Adrenal gland (tissue), 12 donors: ENCODE results near the gene YPEL2. TPM values are rescaled to one million over a fixed set of nuclear protein-coding genes. Genes with fewer than 3 reads are reported as not detected.
A peak's percentile ranks its signal among the peaks of the same experiment; 100 is the strongest.

ENCODE experiments used
- DNase-seq, 7 donors: peaks; one replicate each; pipeline ENCODE4 v3.0.0-alpha.2; 2019 to 2020
- H3K27ac ChIP-seq, 5 donors: fragments of 200-600 bp; sonication (generic) in 4 of 5; 1 replicate in 3 of 5; 2 replicates in 2 of 5; pipeline versions ENCODE4 v1.5.1 to v1.8.0; 2016 to 2020; ENCODE audit warnings: mild to moderate bottlenecking in 1 of 5
- H3K27me3 ChIP-seq: fragments of 200-600 bp; 2 replicates; pipeline ENCODE4 v1.8.0; 2021
- H3K36me3 ChIP-seq, 2 donors: fragments of 200-600 bp; replicated peaks in 1 of 2; 1 replicate in 1 of 2; 2 replicates in 1 of 2; pipeline versions ENCODE4 v1.5.1 to v1.8.0; 2018 to 2022
- H3K4me1 ChIP-seq, 2 donors: fragments of 200-600 bp; replicated peaks in 1 of 2; 1 replicate in 1 of 2; 2 replicates in 1 of 2; pipeline versions ENCODE4 v1.5.1 to v1.8.0; 2018 to 2021
- H3K4me3 ChIP-seq, 4 donors: fragments of 200-600 bp; sonication (generic) in 3 of 4; one replicate each; pipeline ENCODE4 v1.5.1; 2016 to 2018
- H3K9me3 ChIP-seq, 3 donors: fragments of 200-600 bp; sonication (generic) in 1 of 3; replicated peaks in 1 of 3; 1 replicate in 2 of 3; 2 replicates in 1 of 3; pipeline versions ENCODE4 v1.5.1 to v1.8.0; 2016 to 2021
- POLR2A ChIP-seq, 2 donors: fragments of 450-650 bp; IDR thresholded peaks; one replicate each; pipeline ENCODE4 v1.6.1; 2017; ENCODE audit warnings: antibody characterized with exemption in 2 of 2, mild to moderate bottlenecking in 2 of 2, moderate library complexity in 1 of 2
- WGBS, 4 donors: extraction: QIAGEN DNeasy Blood & Tissue Kit in 2 of 4; methylation state at CpG; one replicate each; pipeline versions ENCODE4 v1.1.5 to v1.1.7; 2013 to 2017; 5-methylcytosine and 5-hydroxymethylcytosine counted together
- intact Hi-C, 2 donors: fragments of 100-400 bp; cut with DNase I; formaldehyde crosslinking; loops; one replicate each; pipeline versions ENCODE4 v1.14.1 to v1.15.0; 2022 to 2023
- polyA plus RNA-seq, 3 donors: library from polyadenylated mRNA; stranded (reverse); fragments of 200-250 nt in 2 of 3; fragments of 350-450 nt in 1 of 3; fragmentation: Illumina TruSeq in 1 of 3; extraction: RNeasy Lipid Tissue Mini Kit (QIAGEN cat#74804) in 1 of 3; gene quantifications; one replicate each; pipeline ENCODE4 v1.2.3, GENCODE V29; 2013 to 2014
- total RNA-seq, 9 donors: library from RNA; depleted of rRNA in 4 of 9; stranded (reverse); fragments of >200 nt in 4 of 9; fragments of 120-200 nt in 1 of 9; fragmentation: NEBNext Ultra II Directional in 1 of 9; extraction: Animal tissue kit (Norgen Biotek cat#: 25700) in 1 of 9; gene quantifications; one replicate each; pipeline versions ENCODE4 v1.1.0 to v1.2.4, GENCODE V29; 2013 to 2023
- TF ChIP-seq, protein P1 (sequence below), 6 experiments: fragments of 450-650 bp in 4 of 6; fragments of 200-600 bp in 2 of 6; sonication (generic) in 1 of 6; IDR thresholded peaks; 1 replicate in 5 of 6; 2 replicates in 1 of 6; pipeline versions ENCODE4 v1.5.1 to v1.8.0; 2016 to 2021; ENCODE audit warnings: antibody characterized with exemption in 6 of 6, mild to moderate bottlenecking in 2 of 6, moderate library complexity in 1 of 6
- donor health status: healthy with polysubstance abuse.
- donor health status: Bipolar disorder and iron deficiency.
- donor health status: DM: yes; HTN: yes; CAD: no.
- donor health status: DM: no; HTN: no; CAD: no.
- donor health status: DM: no; HTN: no; CAD: no.
- donor health status: DM: yes; HTN: yes; CAD: no.

YPEL2 gene
- total and polyA plus RNA-seq, 12 donors = 5.8 to 33.5 (median 18.3) TPM

DNA sequence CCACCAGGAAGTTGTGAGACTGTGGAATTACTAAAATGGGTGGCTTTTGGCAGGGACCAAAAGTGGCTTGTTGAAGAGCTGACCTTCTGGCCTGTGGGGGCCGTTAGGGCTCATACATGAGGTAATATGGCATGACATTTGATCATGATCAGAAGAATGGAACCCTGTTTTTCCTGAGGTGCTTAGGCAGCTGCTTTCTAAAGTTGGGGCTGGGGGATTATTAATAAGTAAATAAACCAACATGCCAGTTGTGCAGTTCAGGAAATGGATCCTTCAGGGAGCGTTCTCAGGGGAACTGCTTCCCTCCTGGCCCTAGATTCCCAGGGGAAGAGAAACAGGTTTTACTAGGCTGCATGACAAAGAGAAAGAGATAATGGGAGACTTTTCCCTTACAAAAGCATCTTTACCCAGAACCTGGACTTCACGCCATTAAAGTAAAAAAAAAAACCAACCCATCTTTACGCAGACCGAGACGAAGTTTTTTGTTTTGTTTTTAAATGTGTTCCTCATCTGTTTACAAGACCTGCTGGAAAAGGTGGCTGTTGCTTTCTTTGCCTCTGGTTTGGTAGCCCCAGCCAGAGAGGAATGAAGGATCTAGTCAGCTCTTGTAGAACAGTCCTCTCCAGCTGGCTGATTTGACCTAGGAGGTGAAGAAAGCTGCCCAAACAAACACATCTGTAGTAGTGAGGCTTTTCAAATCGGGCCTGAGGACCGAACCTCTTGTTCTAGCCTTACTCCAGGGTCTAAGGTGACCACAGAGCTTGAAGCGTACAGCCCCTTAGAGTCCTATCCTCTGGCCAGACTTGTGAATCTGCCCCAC is 22.7 kb downstream of the YPEL2 start:
- Histone ChIP-seq H3K36me3 (no peaks in the 10 kb centered on the region), H3K9me3 (no peaks in the 10 kb centered on the region), H3K27me3 (no peaks in the 10 kb centered on the region), H3K4me1 (peaks cover 13 to 48% of the 10 kb centered on the region in 2 donors), H3K27ac (no peak overlapping the region), H3K4me3 (no peak overlapping the region)
- intact Hi-C loops = no loop called here
- no peak for TF ChIP-seq POLR2A (IDR thresholded peaks at IDR 0.05)
- TF ChIP-seq, protein P1, sequence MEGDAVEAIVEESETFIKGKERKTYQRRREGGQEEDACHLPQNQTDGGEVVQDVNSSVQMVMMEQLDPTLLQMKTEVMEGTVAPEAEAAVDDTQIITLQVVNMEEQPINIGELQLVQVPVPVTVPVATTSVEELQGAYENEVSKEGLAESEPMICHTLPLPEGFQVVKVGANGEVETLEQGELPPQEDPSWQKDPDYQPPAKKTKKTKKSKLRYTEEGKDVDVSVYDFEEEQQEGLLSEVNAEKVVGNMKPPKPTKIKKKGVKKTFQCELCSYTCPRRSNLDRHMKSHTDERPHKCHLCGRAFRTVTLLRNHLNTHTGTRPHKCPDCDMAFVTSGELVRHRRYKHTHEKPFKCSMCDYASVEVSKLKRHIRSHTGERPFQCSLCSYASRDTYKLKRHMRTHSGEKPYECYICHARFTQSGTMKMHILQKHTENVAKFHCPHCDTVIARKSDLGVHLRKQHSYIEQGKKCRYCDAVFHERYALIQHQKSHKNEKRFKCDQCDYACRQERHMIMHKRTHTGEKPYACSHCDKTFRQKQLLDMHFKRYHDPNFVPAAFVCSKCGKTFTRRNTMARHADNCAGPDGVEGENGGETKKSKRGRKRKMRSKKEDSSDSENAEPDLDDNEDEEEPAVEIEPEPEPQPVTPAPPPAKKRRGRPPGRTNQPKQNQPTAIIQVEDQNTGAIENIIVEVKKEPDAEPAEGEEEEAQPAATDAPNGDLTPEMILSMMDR (IDR thresholded peaks at IDR 0.05) = no peak
- no peak for DNase-seq
- 78 to 88% (median 86%) methylated on average over 9 of the region's 9 CpGs for WGBS, 4 donors

DNA sequence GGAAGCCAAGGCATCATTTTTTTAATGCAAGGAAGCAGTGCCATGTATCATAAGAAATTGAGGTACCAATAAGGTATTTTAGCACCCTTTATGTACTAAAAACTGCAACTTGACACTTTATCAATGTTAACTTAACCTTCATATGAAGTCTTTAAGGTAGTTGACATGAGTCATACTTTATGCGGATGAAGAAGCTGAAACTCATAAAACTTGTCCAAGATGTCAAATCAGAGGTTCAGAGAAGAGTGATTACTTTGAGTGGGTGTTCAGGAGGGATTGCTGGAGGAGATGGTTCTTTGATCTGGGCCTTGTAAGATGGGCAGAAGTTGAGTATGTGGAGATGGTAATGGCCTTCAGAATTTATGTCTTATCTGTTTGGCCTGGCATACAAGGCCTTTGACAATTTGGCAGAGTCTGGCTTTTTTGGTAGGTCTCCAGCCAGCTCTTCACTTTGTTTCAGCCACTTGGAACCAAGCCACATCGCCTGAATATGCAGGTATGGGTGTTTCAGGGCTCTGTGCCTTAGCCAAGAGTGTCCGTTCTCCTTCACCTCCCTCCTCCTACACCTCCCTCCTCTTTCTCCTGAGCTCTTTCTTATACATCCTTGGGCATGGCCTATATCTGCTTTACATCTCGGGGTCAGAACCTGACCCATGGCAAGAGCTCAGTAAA is 23.7 kb downstream of the YPEL2 start:
- Histone ChIP-seq H3K27me3 (no peaks in the 10 kb centered on the region), H3K4me1 (peaks cover 13 to 45% of the 10 kb centered on the region in 2 donors), H3K36me3 (no peaks in the 10 kb centered on the region), H3K27ac (peak overlapping the region in 2 of 5 donors; percentile 35 to 45), H3K4me3 (no peak overlapping the region), H3K9me3 (no peaks in the 10 kb centered on the region)
- WGBS, 4 donors = 41 to 65% (median 54%) methylated on average over 4 of the region's 4 CpGs
- TF ChIP-seq, protein P1 (IDR thresholded peaks at IDR 0.05) = no peak
- TF ChIP-seq POLR2A (IDR thresholded peaks at IDR 0.05) = no peak
- intact Hi-C loops = no loop called here
- DNase-seq = peak in 6 of 7 donors; percentile 39 to 68 (median 52)

GRCh38 chr17:59355702-59356325 is 24.4 kb downstream of the YPEL2 start:
- no peaks in the 10 kb centered on the region for H3K27me3 ChIP-seq
- H3K27ac ChIP-seq = peak overlapping the region in 2 of 5 donors; percentile 35 to 45
- no peaks in the 10 kb centered on the region for H3K9me3 ChIP-seq
- H3K4me1 ChIP-seq = peaks cover 13 to 50% of the 10 kb centered on the region in 2 donors
- no peak for DNase-seq
- WGBS, 4 donors = 63 to 80% (median 72%) methylated on average over 4 of the region's 4 CpGs
- TF ChIP-seq, protein P1 (IDR thresholded peaks at IDR 0.05) = no peak
- TF ChIP-seq POLR2A (IDR thresholded peaks at IDR 0.05) = no peak
- H3K4me3 ChIP-seq = no peak overlapping the region
- no peaks in the 10 kb centered on the region for H3K36me3 ChIP-seq
- intact Hi-C loops = no loop called here
